GM19043 (cell line): ENCODE measurements around the gene CDH18.

ENCODE experiments used
- ATAC-seq: cut with Tn5 transposase; IDR thresholded peaks from one replicate; pipeline ENCODE4 v1.9.1; 2021; ENCODE audit warnings: low read depth; ENCODE audit not compliant: unreplicated experiment

The CDH18 gene

DNA sequence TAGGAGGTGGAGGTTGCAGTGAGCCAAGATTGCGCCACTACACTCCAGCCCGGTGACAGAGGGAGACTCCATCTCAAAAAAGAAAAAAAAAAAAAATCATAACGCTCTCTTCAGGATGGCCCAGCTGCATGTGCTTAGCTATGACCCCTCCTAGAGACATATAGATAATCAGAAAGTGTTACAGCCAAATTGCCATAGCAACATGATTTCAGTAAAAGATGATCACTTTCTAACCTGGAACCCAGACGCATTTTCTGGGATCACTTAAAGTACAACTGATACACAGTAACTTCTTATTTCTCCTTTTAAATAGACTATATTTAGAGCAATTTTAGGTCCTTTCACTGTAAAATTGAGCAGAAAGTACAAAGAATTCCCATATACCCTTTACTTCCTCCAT lies 372.9 kb downstream of the CDH18 start:
- ATAC-seq = no peak

- no peak for ATAC-seq
Observed at GRCh38 chr5:19608444-19609002, 379.5 kb downstream of the CDH18 start.

DNA sequence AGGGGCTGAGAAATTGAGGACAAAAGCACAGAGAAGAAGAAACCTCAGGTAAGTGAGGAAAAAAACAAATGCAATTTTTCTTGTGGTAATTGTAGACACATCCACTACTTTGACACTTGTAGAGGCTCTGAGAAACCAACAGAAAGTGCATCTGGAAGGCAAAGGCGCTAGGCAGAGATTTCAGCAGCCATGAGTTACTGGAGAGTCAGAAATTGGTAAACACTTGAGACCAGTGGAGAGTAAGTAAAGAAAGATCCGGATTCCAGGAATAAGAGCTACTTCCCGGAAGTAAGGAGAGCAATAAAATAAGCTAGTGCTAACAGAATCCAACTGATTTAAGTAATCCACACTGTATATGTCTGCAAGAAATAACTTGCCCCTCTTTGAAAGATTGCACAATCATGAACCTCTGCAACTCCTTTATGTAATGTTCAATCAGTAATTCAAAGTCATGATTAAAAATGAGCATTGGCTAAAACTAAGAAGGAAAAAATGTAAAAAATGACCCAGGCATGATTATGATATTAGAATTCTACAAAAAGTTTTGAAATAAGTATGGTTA lies 382.1 kb downstream of the CDH18 start:
- no peak for ATAC-seq

GRCh38 chr5:19584131-19584530 lies 403.9 kb downstream of the CDH18 start:
- ATAC-seq = no peak

DNA sequence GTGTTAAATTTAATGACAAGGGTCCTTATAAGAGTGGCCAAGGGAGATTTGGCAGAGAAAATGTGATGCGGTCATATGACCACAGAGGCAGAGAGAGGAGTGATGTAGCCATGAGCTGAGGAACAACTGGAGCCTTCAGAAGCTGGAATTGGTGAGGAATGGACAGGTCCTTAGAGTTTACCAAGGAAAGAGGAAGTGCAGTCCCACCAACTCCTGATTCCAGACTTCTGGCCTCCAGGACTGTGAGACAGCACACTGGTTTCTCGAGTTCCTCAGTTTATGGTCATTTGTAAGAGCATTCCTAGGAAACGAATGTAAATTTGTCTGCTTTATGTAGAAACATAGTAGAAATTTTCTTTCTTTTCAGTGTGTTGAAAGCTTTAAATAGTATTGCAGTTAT lies 410.1 kb downstream of the CDH18 start:
- ATAC-seq = no peak

- no peak for ATAC-seq
Observed at GRCh38 chr5:19568004-19568403, 420.0 kb downstream of the CDH18 start.

DNA sequence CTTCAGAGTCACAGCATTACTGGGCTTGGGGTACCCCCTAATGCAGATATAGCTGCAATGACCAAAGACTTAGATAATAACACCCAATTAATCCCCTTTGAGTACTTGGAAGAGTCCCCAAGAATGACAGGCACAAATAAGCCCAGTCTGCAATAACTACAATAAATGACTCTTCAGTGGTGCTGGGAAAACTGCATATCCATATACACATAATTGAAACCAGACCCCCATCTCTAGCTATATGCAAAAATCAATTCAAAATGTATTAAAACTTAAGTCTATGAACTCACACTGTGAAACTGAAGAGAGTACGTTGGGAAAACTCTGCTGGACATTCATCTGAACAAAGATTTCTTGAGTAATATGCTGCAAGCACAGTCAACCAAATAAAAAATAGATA lies 422.5 kb downstream of the CDH18 start:
- no peak for ATAC-seq

- ATAC-seq = no peak
Observed at GRCh38 chr5:19564036-19564435, 424.0 kb downstream of the CDH18 start.

DNA sequence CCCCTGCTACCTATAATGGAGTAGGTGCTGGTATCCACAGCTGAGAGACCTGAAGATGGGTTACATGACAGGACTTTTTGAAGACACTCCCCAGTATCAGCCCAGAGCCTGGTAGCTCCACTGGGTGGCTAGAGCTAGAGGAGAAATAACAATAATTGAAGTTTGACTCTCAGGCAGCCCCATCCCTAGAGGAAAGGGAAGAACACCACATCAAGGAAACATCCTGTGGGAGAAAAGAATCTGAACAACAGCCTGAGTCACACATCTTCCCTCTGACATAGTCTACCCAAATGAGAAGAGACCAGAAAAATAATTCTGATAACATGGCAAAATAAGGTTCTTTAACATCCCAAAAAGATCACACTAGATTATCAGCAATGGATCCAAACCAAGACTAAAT lies 432.1 kb downstream of the CDH18 start:
- no peak for ATAC-seq

DNA sequence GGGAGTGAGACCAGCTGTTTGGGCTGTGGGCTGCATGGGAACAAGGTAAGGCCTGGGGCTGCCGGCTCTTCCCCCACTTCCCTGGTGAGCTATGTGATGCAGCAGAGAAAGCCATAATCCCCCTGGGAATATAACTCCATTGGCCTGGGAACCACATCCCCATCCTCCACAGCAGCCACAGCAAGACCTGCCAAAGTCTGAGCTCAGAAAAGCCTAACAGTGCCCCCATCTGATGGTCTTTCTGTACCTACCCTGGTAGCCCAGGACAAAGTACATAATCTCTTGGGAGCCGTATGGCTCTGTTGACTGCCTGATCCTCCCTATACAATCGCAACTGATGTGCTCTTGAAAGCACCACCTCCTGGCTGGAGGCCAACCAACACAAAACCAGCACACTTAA lies 432.6 kb downstream of the CDH18 start:
- no peak for ATAC-seq

GRCh38 chr5:19554524-19554923 lies 433.5 kb downstream of the CDH18 start:
- ATAC-seq = no peak

- ATAC-seq = no peak
Observed at GRCh38 chr5:19547640-19548039, 440.4 kb downstream of the CDH18 start.

- no peak for ATAC-seq
Observed at GRCh38 chr5:19546521-19546920, 441.5 kb downstream of the CDH18 start.

DNA sequence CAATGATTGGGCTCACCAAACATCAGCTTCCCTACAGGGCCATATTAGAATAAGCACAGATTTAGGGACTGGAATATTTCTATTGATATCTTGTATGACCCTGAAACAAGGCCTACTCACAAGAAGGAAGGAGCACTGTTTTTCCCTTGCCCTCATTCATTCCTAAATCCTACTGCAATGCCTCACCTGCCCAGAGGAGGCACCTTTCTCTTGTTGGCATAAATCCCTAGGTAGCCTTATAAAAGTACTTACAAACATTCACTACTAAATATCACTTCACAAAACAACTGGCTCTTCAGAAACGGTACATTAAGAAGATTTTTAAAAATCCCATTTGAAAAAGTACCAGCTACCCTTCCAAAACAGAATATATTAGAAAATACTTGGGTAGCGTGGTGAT lies 449.4 kb downstream of the CDH18 start:
- ATAC-seq = no peak

GRCh38 chr5:19536387-19536786 lies 451.6 kb downstream of the CDH18 start:
- no peak for ATAC-seq

- no peak for ATAC-seq
Observed at GRCh38 chr5:19534751-19535150, 453.2 kb downstream of the CDH18 start.

GRCh38 chr5:19532936-19533335 lies 455.1 kb downstream of the CDH18 start:
- no peak for ATAC-seq

DNA sequence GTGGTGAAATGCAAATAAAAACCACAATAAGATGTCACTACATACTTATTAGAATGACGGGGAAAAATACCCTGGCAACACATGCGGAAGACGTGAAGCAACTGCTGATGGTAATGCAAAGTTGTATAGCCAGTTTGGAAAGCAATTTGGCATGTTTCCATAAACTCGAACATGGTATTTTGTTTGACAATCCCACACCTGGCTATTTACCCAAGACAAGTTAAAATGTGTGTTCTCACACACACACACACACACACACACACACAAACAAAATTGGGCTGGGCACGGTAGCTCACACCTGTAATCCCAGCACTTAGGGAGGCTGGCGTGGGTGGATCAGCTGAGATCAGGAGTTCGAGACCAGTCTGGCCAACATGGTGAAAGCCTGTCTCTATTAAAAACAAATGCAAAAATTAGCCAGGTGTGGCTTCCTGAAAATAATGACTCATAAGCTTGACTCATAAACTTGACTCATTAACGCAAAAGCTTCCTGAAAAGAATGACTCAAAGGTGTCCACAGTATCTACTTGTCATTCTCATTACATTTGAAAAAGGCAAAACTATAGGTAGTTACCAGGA lies 456.5 kb downstream of the CDH18 start:
- no peak for ATAC-seq

DNA sequence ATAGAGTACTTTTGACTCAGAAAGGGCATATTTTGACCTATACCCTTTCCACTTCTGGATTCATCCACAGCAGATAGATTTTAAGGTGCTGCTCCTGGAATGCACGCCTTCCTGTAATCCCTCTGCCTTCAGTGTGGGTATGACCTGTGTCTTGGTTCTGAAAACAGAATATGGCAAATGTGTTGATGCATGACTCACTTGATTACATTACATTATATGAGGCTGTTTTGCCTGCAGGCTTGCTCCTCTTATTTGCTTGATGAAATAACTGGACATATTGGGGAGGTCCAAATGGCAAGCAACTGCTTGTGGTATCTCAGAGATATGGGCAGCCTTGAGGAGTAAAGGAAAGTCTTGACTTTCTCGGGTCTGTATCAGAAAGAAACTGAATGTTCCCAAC lies 468.6 kb downstream of the CDH18 start:
- ATAC-seq = no peak

DNA sequence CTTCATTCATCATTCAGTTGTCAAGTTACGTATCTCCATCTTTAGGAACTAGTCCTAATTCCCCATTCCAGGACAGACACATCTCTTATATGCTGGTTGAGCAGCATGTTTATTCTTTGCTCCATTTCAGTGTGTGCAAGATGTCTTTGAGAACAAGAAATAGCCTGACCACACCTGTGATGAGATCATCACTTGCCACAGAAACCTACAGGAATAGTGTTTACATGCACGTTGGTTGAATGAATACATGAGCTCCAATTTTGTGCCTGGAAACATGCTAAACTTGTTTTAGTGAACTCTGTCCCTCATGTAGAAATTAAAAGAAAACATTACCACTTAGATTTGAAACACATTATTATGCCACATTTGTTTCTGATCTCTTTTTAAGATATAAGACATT lies 489.1 kb downstream of the CDH18 start:
- ATAC-seq = no peak

- no peak for ATAC-seq
Observed at GRCh38 chr5:19497229-19497815, 490.7 kb downstream of the CDH18 start.

DNA sequence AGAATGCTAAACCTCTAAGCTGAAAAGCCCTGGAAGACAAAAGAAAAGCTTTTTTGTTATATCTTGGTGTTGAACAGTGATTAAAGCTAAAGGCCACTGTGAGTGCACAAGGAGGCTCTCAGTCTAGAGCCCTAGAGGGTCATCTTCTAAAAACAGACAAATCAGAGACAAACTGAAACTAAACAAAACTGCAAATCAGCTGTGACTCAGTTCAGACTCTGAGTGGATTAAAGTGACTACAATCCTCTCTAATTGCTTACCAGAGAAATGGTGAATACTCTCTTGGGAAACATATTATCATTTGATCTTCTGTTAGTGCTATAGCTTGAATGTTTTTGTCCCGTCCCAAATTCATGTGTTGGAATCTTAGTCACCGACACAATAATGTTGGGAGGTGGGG lies 491.9 kb downstream of the CDH18 start:
- ATAC-seq = no peak
